PC-3 (cell line): ENCODE measurements around the gene CNR2.

Experiments used
- EZH2 ChIP-seq: fragments of 300-600 bp; sonication (generic); IDR thresholded peaks from one replicate; pipeline ENCODE4 v1.6.1; 2017; ENCODE audit warnings: antibody characterized with exemption, mild to moderate bottlenecking, low read length; ENCODE audit not compliant: unreplicated experiment
- TF ChIP-seq, protein P1 (sequence below): fragments of 300-600 bp; sonication (generic); conservative IDR thresholded peaks from 2 replicates; pipeline ENCODE4 v1.5.1; 2017; ENCODE audit warnings: antibody characterized with exemption, low read depth, mild to moderate bottlenecking, low read length

DNA sequence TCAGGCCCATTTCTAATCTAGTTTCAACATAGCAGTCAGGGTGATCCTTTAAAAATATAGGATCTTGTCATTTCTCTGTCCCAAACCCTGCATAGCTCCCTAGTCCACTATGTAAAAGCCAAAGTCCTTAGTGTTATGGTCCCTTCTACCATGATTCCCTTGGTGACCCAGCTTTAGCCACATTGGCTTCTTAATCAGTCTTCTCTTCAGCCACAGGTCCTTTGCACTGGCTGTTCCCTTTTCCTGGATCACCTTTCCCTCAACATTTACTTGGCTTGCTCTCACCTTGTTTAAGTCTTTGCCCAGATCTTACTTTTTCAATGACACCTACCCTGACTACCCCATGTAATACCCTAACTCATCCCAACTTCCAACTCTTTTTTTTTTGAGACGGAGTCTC, 33.4 kb downstream of the CNR2 start:
- TF ChIP-seq, protein P1, sequence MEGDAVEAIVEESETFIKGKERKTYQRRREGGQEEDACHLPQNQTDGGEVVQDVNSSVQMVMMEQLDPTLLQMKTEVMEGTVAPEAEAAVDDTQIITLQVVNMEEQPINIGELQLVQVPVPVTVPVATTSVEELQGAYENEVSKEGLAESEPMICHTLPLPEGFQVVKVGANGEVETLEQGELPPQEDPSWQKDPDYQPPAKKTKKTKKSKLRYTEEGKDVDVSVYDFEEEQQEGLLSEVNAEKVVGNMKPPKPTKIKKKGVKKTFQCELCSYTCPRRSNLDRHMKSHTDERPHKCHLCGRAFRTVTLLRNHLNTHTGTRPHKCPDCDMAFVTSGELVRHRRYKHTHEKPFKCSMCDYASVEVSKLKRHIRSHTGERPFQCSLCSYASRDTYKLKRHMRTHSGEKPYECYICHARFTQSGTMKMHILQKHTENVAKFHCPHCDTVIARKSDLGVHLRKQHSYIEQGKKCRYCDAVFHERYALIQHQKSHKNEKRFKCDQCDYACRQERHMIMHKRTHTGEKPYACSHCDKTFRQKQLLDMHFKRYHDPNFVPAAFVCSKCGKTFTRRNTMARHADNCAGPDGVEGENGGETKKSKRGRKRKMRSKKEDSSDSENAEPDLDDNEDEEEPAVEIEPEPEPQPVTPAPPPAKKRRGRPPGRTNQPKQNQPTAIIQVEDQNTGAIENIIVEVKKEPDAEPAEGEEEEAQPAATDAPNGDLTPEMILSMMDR = no peak
- TF ChIP-seq EZH2 = no peak
